ENCODE results near the gene CD22. TPM values are rescaled to one million over a fixed set of nuclear protein-coding genes. Genes with fewer than 3 reads are reported as not detected.

Gene CD22
- total and polyA plus RNA-seq, 10 of the 15 experiments (the other 5 are each of a cell fraction or from before 2014, with no cell fraction given) = 23.0 to 344 (median 181) TPM

GRCh38 chr19:35334144-35334753, 5.3 kb downstream of the CD22 start (continued):
- TF ChIP-seq BCLAF1 (IDR thresholded peaks at IDR 0.05) (no peak), ASH2L (IDR thresholded peaks at IDR 0.05; ENCODE audit: borderline replicate concordance, low read depth) (no peak), POLR2A (IDR thresholded peaks at IDR 0.05; ENCODE audit: low read depth, low read length) (peak; percentile 65), DPF2 (IDR thresholded peaks at IDR 0.05) (no peak), TCF7 (IDR thresholded peaks at IDR 0.05; ENCODE audit: borderline replicate concordance) (no peak), MEF2A (IDR thresholded peaks at IDR 0.05; ENCODE audit: insufficient read depth, low read depth, low read length) (no peak), E2F8 (IDR thresholded peaks at IDR 0.05; ENCODE audit: low read depth, partially characterized antibody) (no peak), PBX3 (IDR thresholded peaks at IDR 0.05; ENCODE audit: insufficient replicate concordance, low read depth, low read length) (peak; percentile 17), IRF3 (IDR thresholded peaks at IDR 0.05) (no peak), SMARCA5 (IDR thresholded peaks at IDR 0.05) (peak; percentile 39; the same call in 1 of the 2 replicates), CREB1 (IDR thresholded peaks at IDR 0.05; ENCODE audit: low read depth) (no peak), TAF1 (IDR thresholded peaks at IDR 0.05; ENCODE audit: borderline replicate concordance, low read depth, low read length) (0 out of 2 replicates have a peak, but pooled peaks have one; percentile 10), MXI1 (IDR thresholded peaks at IDR 0.05; ENCODE audit: low read depth, low read length) (no peak), BACH1 (IDR thresholded peaks at IDR 0.05; ENCODE audit: borderline replicate concordance) (peak; percentile 32; the same call in 1 of the 2 replicates), CEBPB (IDR thresholded peaks at IDR 0.05; ENCODE audit: borderline replicate concordance in 1 of 2, low read depth in 2 of 2, low read length in 2 of 2) (no peak), MYC (IDR thresholded peaks at IDR 0.05; ENCODE audit: insufficient read depth, insufficient read length, insufficient replicate concordance, low read length, severe bottlenecking) (no peak), NFIC (IDR thresholded peaks at IDR 0.05; ENCODE audit: low read depth, low read length) (peak; percentile 51; the same call in 1 of the 2 replicates), CREM (IDR thresholded peaks at IDR 0.05; ENCODE audit: low read depth) (no peak), PAX8 (IDR thresholded peaks at IDR 0.05) (no peak; the same call in 1 of the 2 replicates), HCFC1 (IDR thresholded peaks at IDR 0.05; ENCODE audit: low read length) (no peak), NRF1 (conservative IDR thresholded peaks at IDR 0.05; ENCODE audit: low read depth, low read length) (no peak), USF1 (IDR thresholded peaks at IDR 0.05; ENCODE audit: borderline replicate concordance, extremely low read length, insufficient read depth, low read depth, low read length) (no peak), ATF7 (IDR thresholded peaks at IDR 0.05; ENCODE audit: low read depth) (no peak)
